CD4-positive, alpha-beta T cell treated with Interleukin-21 for 1 hour (primary cell): ENCODE data around the gene CROCC2.
"Not testable (repeated sequence)": the region's sequence is repeated elsewhere in the genome, so short reads cannot be mapped to it uniquely, and the experiment has no call there.

Experiments
- DNase-seq: peaks from one replicate; pipeline ENCODE4 v3.0.0-alpha.2; 2020

Gene CROCC2

GRCh38 chr2:240972201-240972600 lies 66.1 kb downstream of the CROCC2 start:
- DNase-seq = no peak

- DNase-seq = no peak
Measured at GRCh38 chr2:240972636-240973521, 66.7 kb downstream of the CROCC2 start.

GRCh38 chr2:240974771-240975572 lies 68.8 kb downstream of the CROCC2 start:
- DNase-seq = peak; percentile 58

- DNase-seq = not testable (repeated sequence)
Measured at GRCh38 chr2:240975903-240976302, 69.8 kb downstream of the CROCC2 start.

DNA sequence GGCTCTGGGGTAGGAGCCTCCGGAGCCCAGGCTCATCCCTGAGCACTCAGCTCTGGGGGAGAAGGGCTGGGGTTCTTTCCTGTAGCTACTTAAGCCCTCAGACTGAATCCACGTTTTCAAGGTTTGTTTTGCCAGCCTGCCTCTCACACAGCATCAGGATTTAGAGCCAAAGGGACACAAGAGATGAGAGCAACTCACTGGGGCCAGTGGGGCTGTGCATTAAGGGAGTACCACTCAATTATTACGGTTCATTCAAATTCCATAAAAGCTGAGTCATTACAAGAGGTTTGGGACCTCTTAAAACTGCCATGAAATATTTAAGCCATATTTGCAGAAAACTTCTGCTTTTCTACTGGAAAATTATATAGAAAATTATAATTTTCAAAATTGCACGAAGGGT lies 75.1 kb downstream of the CROCC2 start:
- no peak for DNase-seq

DNA sequence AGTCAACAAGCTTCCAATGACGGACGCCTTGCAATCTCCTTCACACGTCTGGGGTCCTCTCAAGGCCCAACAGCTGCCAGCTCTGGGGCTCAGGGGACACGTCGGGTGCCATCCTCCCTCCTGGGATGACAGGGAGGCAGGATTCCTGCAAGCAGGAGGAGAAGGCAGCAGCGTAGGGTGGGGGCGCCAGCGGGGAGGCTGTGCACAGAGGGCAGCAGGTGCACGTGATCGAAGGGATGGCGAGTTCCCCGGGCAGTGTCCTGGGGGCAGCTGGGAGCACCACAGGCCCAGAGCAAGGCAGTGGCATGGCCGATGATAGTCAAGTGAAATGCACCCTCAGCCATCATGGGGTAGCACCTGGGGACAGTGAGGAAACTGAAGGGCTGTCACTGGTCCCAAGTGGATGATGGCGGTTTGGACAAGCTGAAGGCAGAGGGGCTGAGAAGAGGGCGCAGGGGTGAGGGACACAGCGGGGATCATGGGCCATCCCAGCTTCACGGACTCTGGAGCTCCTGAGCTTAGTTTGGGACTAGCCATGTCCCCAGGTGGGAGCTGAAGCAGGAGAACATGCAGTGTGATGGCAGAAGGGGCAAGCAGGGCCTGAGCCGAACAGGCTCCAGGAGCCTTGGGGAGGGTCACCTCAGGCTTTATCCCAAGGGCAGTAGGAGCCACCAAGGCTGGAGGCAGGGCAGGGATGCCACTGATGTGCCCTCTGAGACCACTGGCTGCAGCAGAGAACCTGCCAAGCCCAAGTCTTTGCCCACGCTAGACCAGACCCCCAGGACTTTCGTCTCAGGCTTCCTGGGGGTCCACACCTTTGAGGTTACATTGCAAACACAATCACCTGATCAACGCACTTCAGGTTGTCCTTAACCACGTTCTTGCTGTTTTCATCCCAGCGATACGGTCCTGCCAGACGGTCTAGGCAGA lies 76.0 kb downstream of the CROCC2 start:
- no peak for DNase-seq

DNA sequence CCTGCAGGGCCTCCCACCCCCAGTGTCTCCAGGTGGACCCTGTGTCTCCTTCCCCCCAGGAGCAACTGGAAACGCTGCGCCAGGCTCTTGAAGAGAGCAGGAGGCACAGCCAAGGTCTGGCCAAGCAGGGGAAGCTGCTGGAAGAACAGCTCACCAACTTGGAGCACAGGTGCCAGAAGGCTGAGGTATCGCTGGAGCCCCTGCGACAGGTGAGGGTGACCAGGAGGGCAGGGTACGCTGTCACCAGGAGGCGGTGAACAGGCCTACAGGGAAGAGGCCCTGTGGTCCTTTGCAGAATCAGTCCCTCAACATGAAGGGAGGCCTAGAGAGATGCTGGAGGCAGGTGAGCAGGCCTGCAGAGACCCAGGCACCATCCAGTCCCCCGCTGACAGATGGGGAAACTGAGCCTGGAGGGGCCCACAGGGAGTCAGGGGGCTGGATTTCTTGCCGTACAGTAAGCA lies 76.7 kb downstream of the CROCC2 start:
- no peak for DNase-seq

- DNase-seq = peak; percentile 22
Measured at GRCh38 chr2:240983361-240983995, 77.3 kb downstream of the CROCC2 start.

DNA sequence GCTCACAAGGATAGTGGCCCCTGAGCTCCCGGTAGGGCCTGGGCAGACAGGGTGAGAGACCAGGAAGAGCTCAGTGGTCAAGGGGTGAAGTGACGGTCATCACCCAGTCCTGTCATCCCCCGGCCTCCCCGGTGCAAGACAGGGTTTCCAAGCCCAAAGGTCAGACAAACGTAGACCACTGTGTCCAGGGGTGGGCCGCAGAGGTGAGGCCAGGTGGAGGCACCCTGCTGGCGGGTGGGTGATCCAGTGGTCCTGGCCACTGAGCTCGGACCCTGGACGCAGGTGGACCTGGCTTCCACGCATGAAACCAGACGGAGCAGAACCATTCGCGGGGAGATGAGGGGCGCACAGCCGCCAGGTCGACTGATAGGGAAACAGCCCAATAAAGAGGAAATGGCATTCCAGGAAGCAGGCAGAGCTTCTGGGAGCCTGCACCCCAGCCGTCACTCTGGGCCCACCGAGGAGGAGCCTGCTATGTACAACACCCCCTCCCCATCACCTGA lies 77.9 kb downstream of the CROCC2 start:
- no peak for DNase-seq

DNA sequence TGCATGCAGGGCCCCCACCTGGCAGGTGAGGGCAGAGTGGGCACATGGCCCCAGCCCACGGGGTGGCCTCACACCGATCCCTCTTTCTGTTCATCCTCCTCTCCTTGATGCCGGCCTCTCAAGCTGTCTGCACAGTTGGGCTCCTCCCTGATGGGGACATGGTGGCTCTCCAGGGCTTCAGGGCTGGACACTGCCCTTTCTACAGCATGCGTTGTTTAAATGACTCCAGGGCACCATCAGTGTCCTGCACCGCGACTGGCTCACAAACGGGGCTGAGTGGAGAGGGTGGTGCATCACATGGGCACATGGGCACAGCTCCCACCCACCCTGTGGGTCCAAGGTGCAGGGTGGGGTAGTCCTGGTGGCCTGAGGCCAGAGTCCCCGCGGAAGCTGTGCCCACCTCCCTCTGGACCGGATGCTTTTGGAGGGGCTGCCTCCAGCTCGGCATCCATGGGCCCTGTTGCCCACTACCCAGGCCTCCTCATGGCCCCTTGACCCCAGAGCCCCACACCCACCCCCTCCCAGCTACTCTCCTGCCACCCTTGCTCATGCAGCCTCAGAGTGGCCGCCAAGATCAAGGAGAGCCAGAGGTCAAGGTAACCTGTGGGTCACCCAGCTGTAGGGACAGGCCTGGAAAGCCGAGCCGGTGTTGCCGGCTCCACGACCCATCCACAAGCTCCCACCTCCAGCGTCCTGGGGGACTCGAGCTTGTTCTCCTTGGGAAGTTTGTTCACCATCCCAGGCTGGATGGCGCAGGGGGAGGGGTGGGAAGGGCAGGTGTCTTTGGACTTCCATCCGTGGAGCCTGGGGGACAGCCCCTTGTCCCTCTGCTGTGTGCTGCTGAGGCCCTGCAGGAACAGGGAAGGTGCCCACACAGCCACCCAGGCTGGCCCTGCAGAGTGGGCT lies 80.0 kb downstream of the CROCC2 start:
- DNase-seq = no peak

DNA sequence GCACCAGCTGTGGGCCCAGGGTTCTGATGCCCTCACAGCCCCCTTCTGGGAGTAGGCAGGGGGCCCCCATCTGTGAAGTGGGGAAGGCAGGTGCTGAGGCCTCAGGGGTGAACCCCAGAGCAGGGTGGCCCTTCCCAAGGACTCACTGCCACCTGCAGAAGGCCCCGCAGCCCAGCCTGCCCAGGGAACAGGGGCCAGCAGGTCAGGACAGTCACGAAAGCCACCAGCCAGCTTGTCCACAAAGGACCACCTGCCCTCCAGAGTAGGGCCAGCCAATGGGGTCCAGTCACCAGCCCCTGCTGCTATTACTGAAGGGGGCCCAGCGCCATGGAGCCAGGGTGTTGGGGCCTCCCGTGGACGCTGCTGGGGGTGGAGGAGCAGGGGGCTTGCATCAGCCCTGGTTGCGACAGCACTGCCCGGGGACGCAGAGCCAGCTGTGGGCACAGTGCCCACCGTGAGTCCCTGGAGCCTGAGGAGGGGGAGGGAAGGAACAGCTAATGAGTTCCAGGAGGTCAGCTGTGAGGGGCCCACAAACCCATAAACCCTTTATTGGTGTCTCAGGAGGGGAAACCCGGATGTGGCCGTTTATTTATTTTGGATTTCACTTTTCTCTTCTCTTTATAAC lies 80.8 kb downstream of the CROCC2 start:
- DNase-seq = no peak

GRCh38 chr2:240987588-240987987 lies 81.5 kb downstream of the CROCC2 start:
- DNase-seq = no peak

GRCh38 chr2:240988146-240988545 lies 82.0 kb downstream of the CROCC2 start:
- no peak for DNase-seq

- no peak for DNase-seq
Measured at GRCh38 chr2:240988571-240989271, 82.6 kb downstream of the CROCC2 start.

GRCh38 chr2:240989451-240990265 lies 83.5 kb downstream of the CROCC2 start:
- DNase-seq = no peak

- DNase-seq = no peak
Measured at GRCh38 chr2:240990266-240990529, 84.1 kb downstream of the CROCC2 start.

GRCh38 chr2:240990726-240991377 lies 84.7 kb downstream of the CROCC2 start:
- DNase-seq = no peak
